ENCODE data around the gene NPB.

The NPB gene

GRCh38 chr17:81902023-81902652, at the start of gene NPB:
NPB (plus strand) TSS chr17:81902238; CDS start chr17:81902278, 40 bp downstream.
- no peak for DNase-seq (ENCODE audit: low spot score)

- no peak for DNase-seq (ENCODE audit: low spot score)
Measured at GRCh38 chr17:81854974-81855774, 46.9 kb upstream of the NPB start.

GRCh38 chr17:81858170-81858966, 43.7 kb upstream of the NPB start:
- no peak for DNase-seq (ENCODE audit: low spot score)

GRCh38 chr17:81858967-81859905, 42.8 kb upstream of the NPB start:
- no peak for DNase-seq (ENCODE audit: low spot score)

GRCh38 chr17:81859906-81860755, 41.9 kb upstream of the NPB start, which contains the start of gene P4HB:
P4HB (minus strand) TSS chr17:81860535; CDS start chr17:81860471, 64 bp downstream.
- no peak for DNase-seq (ENCODE audit: low spot score)

- DNase-seq (ENCODE audit: low spot score) = peak; percentile 100
Measured at GRCh38 chr17:81860756-81861568, 41.1 kb upstream of the NPB start.

- no peak for DNase-seq (ENCODE audit: low spot score)
Measured at GRCh38 chr17:81863123-81863675, 38.8 kb upstream of the NPB start.

GRCh38 chr17:81863833-81864768, 37.9 kb upstream of the NPB start:
- no peak for DNase-seq (ENCODE audit: low spot score)

GRCh38 chr17:81865358-81865732, 36.7 kb upstream of the NPB start:
- no peak for DNase-seq (ENCODE audit: low spot score)

- DNase-seq (ENCODE audit: low spot score) = no peak
Measured at GRCh38 chr17:81865733-81866439, 36.2 kb upstream of the NPB start.

GRCh38 chr17:81866440-81867169, 35.4 kb upstream of the NPB start:
- no peak for DNase-seq (ENCODE audit: low spot score)

GRCh38 chr17:81867170-81867990, 34.7 kb upstream of the NPB start:
- DNase-seq (ENCODE audit: low spot score) = no peak

- DNase-seq (ENCODE audit: low spot score) = no peak
Measured at GRCh38 chr17:81867991-81868673, 33.9 kb upstream of the NPB start.

GRCh38 chr17:81868674-81869220, 33.3 kb upstream of the NPB start:
- DNase-seq (ENCODE audit: low spot score) = no peak

All from CD4-positive, alpha-beta T cell treated with Interleukin-15 for 4 hours (primary cell).